Osteoblast (primary cell): Measurements from ENCODE around the gene ARHGEF26. TPM values are rescaled to one million over a fixed set of nuclear protein-coding genes. Genes with fewer than 3 reads are reported as not detected.

ENCODE experiments used
- DNase-seq: peaks from one replicate; pipeline ENCODE4 v3.0.0; 2011; ENCODE audit warnings: low spot score, mixed read lengths; ENCODE audit not compliant: insufficient read length; ENCODE audit errors: missing footprints
- H2AFZ ChIP-seq: 2 replicates; pipeline ENCODE4 v1.6.0; 2011; ENCODE audit warnings: mild to moderate bottlenecking, low read length
- H3K27ac ChIP-seq: 2 replicates; pipeline ENCODE4 v1.5.1; 2011; ENCODE audit warnings: mild to moderate bottlenecking, low read depth, low read length, moderate library complexity
- H3K27me3 ChIP-seq: 2 replicates; pipeline ENCODE4 v1.6.0; 2012; ENCODE audit warnings: mild to moderate bottlenecking, control low read depth, inconsistent platforms, low read length, moderate library complexity; ENCODE audit not compliant: insufficient read depth
- H3K36me3 ChIP-seq: 2 replicates; pipeline ENCODE4 v1.5.1; 2011; ENCODE audit warnings: mild to moderate bottlenecking, low read length, control low read depth, moderate library complexity; ENCODE audit not compliant: insufficient read depth
- H3K4me1 ChIP-seq: 2 replicates; pipeline ENCODE4 v1.5.1; 2011; ENCODE audit warnings: mild to moderate bottlenecking, low read length, control low read depth, moderate library complexity; ENCODE audit not compliant: insufficient read depth
- H3K4me2 ChIP-seq: 2 replicates; pipeline ENCODE4 v1.6.0; 2011; ENCODE audit warnings: mild to moderate bottlenecking, low read length; ENCODE audit not compliant: insufficient read depth
- H3K4me3 ChIP-seq: fragments of 200-600 bp; sonication (generic); 3 replicates; pipeline ENCODE4 v1.5.1; 2012; ENCODE audit warnings: mild to moderate bottlenecking, low read length, inconsistent platforms; ENCODE audit not compliant: insufficient read depth
- H3K79me2 ChIP-seq: 2 replicates; pipeline ENCODE4 v1.6.0; 2012; ENCODE audit warnings: mild to moderate bottlenecking, low read length, control low read depth, inconsistent platforms; ENCODE audit not compliant: insufficient read depth
- H3K9me3 ChIP-seq: 2 replicates; pipeline ENCODE4 v1.5.1; 2011; ENCODE audit warnings: low read depth, low read length, control low read depth
- H4K20me1 ChIP-seq: 2 replicates; pipeline ENCODE4 v1.6.0; 2012; ENCODE audit warnings: mild to moderate bottlenecking, low read length, control low read depth; ENCODE audit not compliant: insufficient read depth
- total RNA-seq: library from RNA; depleted of rRNA; stranded (reverse); fragments of >200 nt; gene quantifications from 2 replicates; pipeline ENCODE4 v1.2.3, GENCODE V29; 2012
- TF ChIP-seq, protein P1 (sequence below): IDR thresholded peaks from 2 replicates; pipeline ENCODE4 v1.5.1; 2011; ENCODE audit warnings: mild to moderate bottlenecking, low read depth, low read length, moderate library complexity; ENCODE audit errors: extremely low read depth

The ARHGEF26 gene
- total RNA-seq, 1 donor = 3.6 TPM

DNA sequence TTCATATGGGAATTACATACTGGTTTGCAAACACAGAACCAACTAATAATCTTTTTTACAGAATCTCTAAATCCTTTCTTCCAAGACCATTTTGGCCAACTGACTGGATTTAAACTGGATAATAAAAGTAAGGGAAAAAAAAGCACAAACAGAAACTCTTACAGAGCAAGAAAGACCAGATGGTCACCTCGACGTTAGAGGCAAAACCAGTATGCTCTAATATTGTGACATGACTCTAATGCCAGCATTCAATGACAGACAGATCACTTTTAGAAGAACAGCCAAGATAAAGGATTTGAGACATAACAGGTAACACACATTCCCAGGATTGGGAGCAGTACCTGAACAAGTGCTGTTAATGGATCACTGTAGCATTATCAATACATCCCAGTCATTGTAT, 152.2 kb downstream of the ARHGEF26 start:
- Histone ChIP-seq H4K20me1 (no peaks in the 10 kb centered on the region), H3K27ac (no peak overlapping the region), H3K4me3 (no peak overlapping the region), H3K9me3 (no peaks in the 10 kb centered on the region), H3K4me1 (no peaks in the 10 kb centered on the region), H3K79me2 (no peaks in the 10 kb centered on the region), H3K36me3 (peaks cover 41% of the 10 kb centered on the region), H3K27me3 (no peaks in the 10 kb centered on the region), H3K4me2 (no peak overlapping the region), H2AFZ (no peak overlapping the region)
- DNase-seq = no peak
- TF ChIP-seq, protein P1, sequence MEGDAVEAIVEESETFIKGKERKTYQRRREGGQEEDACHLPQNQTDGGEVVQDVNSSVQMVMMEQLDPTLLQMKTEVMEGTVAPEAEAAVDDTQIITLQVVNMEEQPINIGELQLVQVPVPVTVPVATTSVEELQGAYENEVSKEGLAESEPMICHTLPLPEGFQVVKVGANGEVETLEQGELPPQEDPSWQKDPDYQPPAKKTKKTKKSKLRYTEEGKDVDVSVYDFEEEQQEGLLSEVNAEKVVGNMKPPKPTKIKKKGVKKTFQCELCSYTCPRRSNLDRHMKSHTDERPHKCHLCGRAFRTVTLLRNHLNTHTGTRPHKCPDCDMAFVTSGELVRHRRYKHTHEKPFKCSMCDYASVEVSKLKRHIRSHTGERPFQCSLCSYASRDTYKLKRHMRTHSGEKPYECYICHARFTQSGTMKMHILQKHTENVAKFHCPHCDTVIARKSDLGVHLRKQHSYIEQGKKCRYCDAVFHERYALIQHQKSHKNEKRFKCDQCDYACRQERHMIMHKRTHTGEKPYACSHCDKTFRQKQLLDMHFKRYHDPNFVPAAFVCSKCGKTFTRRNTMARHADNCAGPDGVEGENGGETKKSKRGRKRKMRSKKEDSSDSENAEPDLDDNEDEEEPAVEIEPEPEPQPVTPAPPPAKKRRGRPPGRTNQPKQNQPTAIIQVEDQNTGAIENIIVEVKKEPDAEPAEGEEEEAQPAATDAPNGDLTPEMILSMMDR = no peak

DNA sequence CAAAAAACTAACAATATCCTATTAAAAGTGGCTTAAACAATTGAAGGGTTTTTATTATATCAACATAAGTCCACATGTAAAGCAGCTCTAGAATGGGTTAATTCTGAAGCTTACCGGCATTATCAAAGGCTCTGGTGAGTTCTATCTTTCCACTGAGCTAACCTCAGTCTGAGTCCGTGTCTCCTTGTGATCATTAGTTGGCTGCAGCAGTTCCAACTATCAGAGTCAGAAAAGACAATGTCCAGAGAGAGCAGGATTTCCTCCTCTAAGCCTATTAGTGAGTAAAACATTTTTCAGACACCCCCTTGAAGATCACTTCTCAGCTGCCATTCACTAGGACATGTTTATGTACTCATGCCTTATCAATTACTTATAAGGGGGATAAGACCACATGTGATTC, 153.2 kb downstream of the ARHGEF26 start:
- no peaks in the 10 kb centered on the region for H3K27me3 ChIP-seq
- no peaks in the 10 kb centered on the region for H4K20me1 ChIP-seq
- H3K79me2 ChIP-seq = no peaks in the 10 kb centered on the region
- TF ChIP-seq, protein P1 = no peak
- no peak for DNase-seq
- H3K4me3 ChIP-seq = no peak overlapping the region
- no peak overlapping the region for H3K27ac ChIP-seq
- no peaks in the 10 kb centered on the region for H3K4me1 ChIP-seq
- no peaks in the 10 kb centered on the region for H3K9me3 ChIP-seq
- no peak overlapping the region for H3K4me2 ChIP-seq
- H2AFZ ChIP-seq = no peak overlapping the region
- H3K36me3 ChIP-seq = peaks cover 49% of the 10 kb centered on the region

DNA sequence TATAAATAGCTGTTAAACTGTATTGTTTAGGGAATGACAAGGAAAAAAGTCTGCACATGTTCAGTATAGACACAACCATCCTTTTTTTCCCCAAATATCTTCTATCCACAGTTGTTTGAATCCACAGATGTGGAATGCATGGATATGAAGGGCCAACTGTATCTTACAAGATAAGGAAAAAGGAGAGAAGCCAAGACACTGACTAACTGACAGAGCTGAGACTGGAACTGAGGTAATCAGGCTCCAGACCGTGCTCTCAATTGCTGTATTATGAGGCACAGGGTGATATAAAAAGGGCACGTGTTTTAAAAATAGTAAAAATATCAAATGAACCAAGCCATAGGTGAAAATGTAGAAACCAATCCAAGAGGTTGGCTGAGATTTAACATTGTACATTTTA, 154.1 kb downstream of the ARHGEF26 start:
- TF ChIP-seq, protein P1 = no peak
- Histone ChIP-seq H3K4me1 (no peaks in the 10 kb centered on the region), H3K36me3 (peaks cover 51% of the 10 kb centered on the region), H3K9me3 (no peaks in the 10 kb centered on the region), H3K27ac (no peak overlapping the region), H4K20me1 (no peaks in the 10 kb centered on the region), H3K27me3 (no peaks in the 10 kb centered on the region), H3K79me2 (no peaks in the 10 kb centered on the region), H3K4me2 (no peak overlapping the region), H2AFZ (no peak overlapping the region), H3K4me3 (no peak overlapping the region)
- no peak for DNase-seq

DNA sequence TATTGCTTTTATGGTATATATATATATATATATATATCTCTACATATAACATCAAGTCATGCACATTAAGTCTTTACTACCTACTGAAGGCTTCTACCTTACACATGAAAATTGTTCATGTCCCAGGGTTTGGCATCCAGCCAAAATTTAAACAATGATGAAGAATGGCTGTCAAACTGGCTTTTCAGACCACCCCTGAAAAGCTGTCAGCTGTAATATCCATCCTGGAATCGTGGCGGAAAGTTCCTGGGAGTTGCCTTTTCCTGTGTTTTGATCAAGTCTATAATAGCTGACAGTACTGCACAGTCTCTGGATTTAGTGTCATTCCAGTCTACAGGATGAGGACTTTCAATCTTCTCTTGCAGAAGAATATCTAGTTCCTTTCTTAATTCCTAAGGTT, 154.8 kb downstream of the ARHGEF26 start:
- no peaks in the 10 kb centered on the region for H3K27me3 ChIP-seq
- no peaks in the 10 kb centered on the region for H3K9me3 ChIP-seq
- no peaks in the 10 kb centered on the region for H4K20me1 ChIP-seq
- no peaks in the 10 kb centered on the region for H3K79me2 ChIP-seq
- H3K4me2 ChIP-seq = no peak overlapping the region
- no peak overlapping the region for H2AFZ ChIP-seq
- H3K27ac ChIP-seq = no peak overlapping the region
- H3K36me3 ChIP-seq = peaks cover 52% of the 10 kb centered on the region
- no peaks in the 10 kb centered on the region for H3K4me1 ChIP-seq
- TF ChIP-seq, protein P1 = no peak
- no peak overlapping the region for H3K4me3 ChIP-seq
- DNase-seq = no peak
